ENCODE measurements around the gene PDE8B.

GRCh38 chr5:77182367-77182766 is 28.1 kb upstream of the PDE8B start:
- TF ChIP-seq CTCF (IDR thresholded peaks at IDR 0.05 in 2 of 3, conservative IDR thresholded peaks at IDR 0.05 in 1 of 3; ENCODE audit: borderline replicate concordance in 1 of 3, insufficient read depth in 1 of 3, low read depth in 2 of 3, low read length in 2 of 3) = no peak
- no peak for TF ChIP-seq JUND (IDR thresholded peaks at IDR 0.05)
- TF ChIP-seq POLR2A (IDR thresholded peaks at IDR 0.05; ENCODE audit: borderline replicate concordance, extremely low read depth, insufficient read depth, insufficient read length) = no peak
- no peak for TF ChIP-seq EGR1 (IDR thresholded peaks at IDR 0.05; ENCODE audit: low read depth)
- TF ChIP-seq FOSL1 (IDR thresholded peaks at IDR 0.05; ENCODE audit: low read depth) = no peak
- no peak for TF ChIP-seq REST (IDR thresholded peaks at IDR 0.05; ENCODE audit: low read depth)
- TF ChIP-seq SIN3A (IDR thresholded peaks at IDR 0.05; ENCODE audit: low read depth) = no peak
- TF ChIP-seq ZBTB33 (IDR thresholded peaks at IDR 0.05; ENCODE audit: extremely low read depth, insufficient replicate concordance, low read length) = no peak
- TF ChIP-seq POLR2AphosphoS5 (IDR thresholded peaks at IDR 0.05; ENCODE audit: low read depth, low read length) = no peak
- no peak for TF ChIP-seq EZH2 (IDR thresholded peaks at IDR 0.05)
- TF ChIP-seq YY1 (IDR thresholded peaks at IDR 0.05; ENCODE audit: extremely low read depth, insufficient replicate concordance, low read depth, low read length) = no peak
- TF ChIP-seq SP1 (IDR thresholded peaks at IDR 0.05; ENCODE audit: low read depth) = no peak
- TF ChIP-seq SRF (IDR thresholded peaks at IDR 0.05; ENCODE audit: low read depth) = no peak

All from HCT116 (cell line).